Cardiac muscle cell (in vitro differentiated cells and primary cell): Measurements from ENCODE around the gene ZNF195. TPM values are rescaled to one million over a fixed set of nuclear protein-coding genes. Genes with fewer than 3 reads are reported as not detected.

Experiments
- DNase-seq, 2 donors: peaks; one replicate each; pipeline versions ENCODE4 v3.0.0 to v3.0.0-alpha.2; 2010 to 2017; ENCODE audit warnings: low read depth in 1 of 2, low spot score in 1 of 2
- H3K27ac ChIP-seq: fragments of 200-600 bp; sonication (generic); 2 replicates; pipeline ENCODE4 v1.5.1; 2016
- H3K27me3 ChIP-seq: fragments of 200-600 bp; sonication (generic); 2 replicates; pipeline ENCODE4 v1.6.0; 2016; ENCODE audit warnings: control low read depth
- H3K36me3 ChIP-seq: fragments of 200-600 bp; sonication (generic); 2 replicates; pipeline ENCODE4 v1.5.1; 2016; ENCODE audit warnings: control low read depth
- H3K4me1 ChIP-seq: fragments of 200-600 bp; sonication (generic); 2 replicates; pipeline ENCODE4 v1.8.1; 2017; ENCODE audit warnings: low read depth, mild to moderate bottlenecking, mixed run types
- H3K4me3 ChIP-seq: fragments of 200-600 bp; sonication (generic); 2 replicates; pipeline ENCODE4 v1.5.1; 2016; ENCODE audit warnings: mild to moderate bottlenecking
- H3K9me3 ChIP-seq: fragments of 200-600 bp; sonication (generic); 2 replicates; pipeline ENCODE4 v1.5.1; 2017; ENCODE audit warnings: low read depth, mild to moderate bottlenecking, control low read depth
- CTCF ChIP-seq: IDR thresholded peaks from 2 replicates; pipeline ENCODE4 v1.5.1; 2012; ENCODE audit warnings: low read depth, mild to moderate bottlenecking, low read length
- polyA plus RNA-seq: library from polyadenylated mRNA; unstranded; fragments of >200 nt; fragmentation: Nextera tagmentation; extraction: Ambion mirVana; gene quantifications from 2 replicates; pipeline ENCODE4 v1.2.1, GENCODE V29; 2016
- total RNA-seq: library from RNA; depleted of rRNA; stranded (reverse); fragments of >200 nt; gene quantifications from 2 replicates; pipeline ENCODE4 v1.2.3, GENCODE V29; 2016

The ZNF195 gene
- total and polyA plus RNA-seq, 2 experiments from 2014 or later = 35.1 to 35.5 TPM

GRCh38 chr11:3353066-3353465 lies 25.9 kb downstream of the ZNF195 start:
- no peaks in the 10 kb centered on the region for H3K9me3 ChIP-seq
- no peak for DNase-seq
- H3K4me1 ChIP-seq = no peaks in the 10 kb centered on the region
- TF ChIP-seq CTCF = no peak
- H3K27ac ChIP-seq = no peak overlapping the region
- H3K4me3 ChIP-seq = no peak overlapping the region
- H3K36me3 ChIP-seq = no peaks in the 10 kb centered on the region
- H3K27me3 ChIP-seq = no peaks in the 10 kb centered on the region

- H3K4me3 ChIP-seq = no peak overlapping the region
- H3K36me3 ChIP-seq = no peaks in the 10 kb centered on the region
- no peaks in the 10 kb centered on the region for H3K9me3 ChIP-seq
- no peak overlapping the region for H3K27ac ChIP-seq
- TF ChIP-seq CTCF = no peak
- DNase-seq = no peak
- no peaks in the 10 kb centered on the region for H3K27me3 ChIP-seq
- no peaks in the 10 kb centered on the region for H3K4me1 ChIP-seq
Measured at GRCh38 chr11:3347127-3347526, 31.8 kb downstream of the ZNF195 start.

- Histone ChIP-seq H3K4me1 (no peaks in the 10 kb centered on the region), H3K27ac (no peak overlapping the region), H3K27me3 (no peaks in the 10 kb centered on the region), H3K36me3 (no peaks in the 10 kb centered on the region), H3K4me3 (no peak overlapping the region), H3K9me3 (no peaks in the 10 kb centered on the region)
- no peak for DNase-seq
- no peak for TF ChIP-seq CTCF
Measured at GRCh38 chr11:3346587-3346986, 32.4 kb downstream of the ZNF195 start.

GRCh38 chr11:3345736-3346135 lies 33.2 kb downstream of the ZNF195 start:
- Histone ChIP-seq H3K4me3 (no peak overlapping the region), H3K36me3 (no peaks in the 10 kb centered on the region), H3K27ac (no peak overlapping the region), H3K27me3 (no peaks in the 10 kb centered on the region), H3K4me1 (no peaks in the 10 kb centered on the region), H3K9me3 (no peaks in the 10 kb centered on the region)
- TF ChIP-seq CTCF = no peak
- no peak for DNase-seq

- TF ChIP-seq CTCF = no peak
- Histone ChIP-seq H3K4me1 (no peaks in the 10 kb centered on the region), H3K9me3 (no peaks in the 10 kb centered on the region), H3K27ac (no peak overlapping the region), H3K36me3 (no peaks in the 10 kb centered on the region), H3K4me3 (no peak overlapping the region), H3K27me3 (no peaks in the 10 kb centered on the region)
- no peak for DNase-seq
Measured at GRCh38 chr11:3344327-3345174, 34.4 kb downstream of the ZNF195 start.
